Neural cell (in vitro differentiated cells): ENCODE results near the gene DAAM2.

Source experiments
- EZH2 ChIP-seq: fragments of 200-600, 300-800 bp; shearing (Covaris generic), sonication (generic); IDR thresholded peaks from 2 replicates; pipeline ENCODE4 v1.6.1; 2014; ENCODE audit warnings: antibody characterized with exemption, low read length, borderline replicate concordance, mild to moderate bottlenecking; ENCODE audit not compliant: insufficient read depth, poor library complexity, severe bottlenecking
- RAD21 ChIP-seq: fragments of 450-650 bp; conservative IDR thresholded peaks from 2 replicates; pipeline ENCODE4 v1.6.1; 2014; ENCODE audit warnings: antibody characterized with exemption, mild to moderate bottlenecking, moderate library complexity
- TF ChIP-seq, protein P1 (sequence below): fragments of 450-650 bp; IDR thresholded peaks from 2 replicates; pipeline ENCODE4 v1.5.1; 2014; ENCODE audit warnings: antibody characterized with exemption, mild to moderate bottlenecking, moderate library complexity; ENCODE audit not compliant: poor library complexity, severe bottlenecking
- TF ChIP-seq, protein P2 (sequence below): IDR thresholded peaks from 2 replicates; pipeline ENCODE4 v1.6.1; 2012; ENCODE audit warnings: borderline replicate concordance

DNA sequence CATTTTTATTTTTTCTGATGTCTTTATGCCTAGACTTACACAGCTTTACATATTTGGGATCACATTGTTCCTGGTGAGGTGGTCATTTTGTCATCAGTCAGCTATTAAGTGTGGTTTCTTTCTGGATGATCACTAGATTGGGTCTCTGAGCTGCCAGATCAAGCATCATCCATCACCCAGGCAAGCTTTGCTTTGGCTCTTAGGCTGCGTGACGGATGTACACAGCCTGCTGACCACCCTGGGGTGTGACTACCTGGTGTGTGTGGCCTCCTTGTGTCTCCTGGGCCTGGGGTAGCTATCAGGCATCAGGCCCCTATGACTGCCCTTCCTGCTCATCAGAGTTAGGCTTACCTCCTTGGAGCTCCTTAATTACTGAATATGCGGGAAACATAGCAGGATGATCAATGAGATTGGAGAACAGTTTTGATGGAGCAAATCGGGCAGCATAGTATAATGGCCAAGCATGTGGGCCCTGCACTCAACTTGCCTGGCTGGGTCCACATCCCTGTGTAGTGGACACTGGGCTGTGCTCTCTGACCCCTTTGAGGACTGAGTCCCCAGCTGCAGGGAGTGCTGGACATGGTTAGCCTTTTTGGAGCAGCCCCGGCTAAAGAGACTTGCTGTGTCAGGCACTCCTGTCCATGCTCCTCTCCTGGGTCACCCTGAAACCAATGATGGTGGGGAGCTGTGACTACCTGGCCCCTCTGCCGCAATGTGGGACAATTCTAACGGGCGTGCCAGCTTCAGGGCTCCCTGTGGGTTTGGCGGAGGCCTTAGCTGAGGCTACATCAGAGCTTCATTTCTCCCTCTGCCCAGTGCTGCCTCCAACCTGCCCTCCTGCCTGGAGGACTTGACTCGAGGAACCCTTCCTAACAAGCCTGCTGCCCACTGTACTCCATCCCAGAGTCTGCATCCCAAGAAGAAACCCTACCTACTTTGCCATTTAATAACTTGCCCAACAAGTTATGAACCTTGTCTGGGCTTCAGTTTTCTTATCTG is 8.2 kb downstream of the DAAM2 start:
- no peak for TF ChIP-seq EZH2
- TF ChIP-seq, protein P1, sequence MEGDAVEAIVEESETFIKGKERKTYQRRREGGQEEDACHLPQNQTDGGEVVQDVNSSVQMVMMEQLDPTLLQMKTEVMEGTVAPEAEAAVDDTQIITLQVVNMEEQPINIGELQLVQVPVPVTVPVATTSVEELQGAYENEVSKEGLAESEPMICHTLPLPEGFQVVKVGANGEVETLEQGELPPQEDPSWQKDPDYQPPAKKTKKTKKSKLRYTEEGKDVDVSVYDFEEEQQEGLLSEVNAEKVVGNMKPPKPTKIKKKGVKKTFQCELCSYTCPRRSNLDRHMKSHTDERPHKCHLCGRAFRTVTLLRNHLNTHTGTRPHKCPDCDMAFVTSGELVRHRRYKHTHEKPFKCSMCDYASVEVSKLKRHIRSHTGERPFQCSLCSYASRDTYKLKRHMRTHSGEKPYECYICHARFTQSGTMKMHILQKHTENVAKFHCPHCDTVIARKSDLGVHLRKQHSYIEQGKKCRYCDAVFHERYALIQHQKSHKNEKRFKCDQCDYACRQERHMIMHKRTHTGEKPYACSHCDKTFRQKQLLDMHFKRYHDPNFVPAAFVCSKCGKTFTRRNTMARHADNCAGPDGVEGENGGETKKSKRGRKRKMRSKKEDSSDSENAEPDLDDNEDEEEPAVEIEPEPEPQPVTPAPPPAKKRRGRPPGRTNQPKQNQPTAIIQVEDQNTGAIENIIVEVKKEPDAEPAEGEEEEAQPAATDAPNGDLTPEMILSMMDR = no peak
- no peak for TF ChIP-seq RAD21
- TF ChIP-seq, protein P2, sequence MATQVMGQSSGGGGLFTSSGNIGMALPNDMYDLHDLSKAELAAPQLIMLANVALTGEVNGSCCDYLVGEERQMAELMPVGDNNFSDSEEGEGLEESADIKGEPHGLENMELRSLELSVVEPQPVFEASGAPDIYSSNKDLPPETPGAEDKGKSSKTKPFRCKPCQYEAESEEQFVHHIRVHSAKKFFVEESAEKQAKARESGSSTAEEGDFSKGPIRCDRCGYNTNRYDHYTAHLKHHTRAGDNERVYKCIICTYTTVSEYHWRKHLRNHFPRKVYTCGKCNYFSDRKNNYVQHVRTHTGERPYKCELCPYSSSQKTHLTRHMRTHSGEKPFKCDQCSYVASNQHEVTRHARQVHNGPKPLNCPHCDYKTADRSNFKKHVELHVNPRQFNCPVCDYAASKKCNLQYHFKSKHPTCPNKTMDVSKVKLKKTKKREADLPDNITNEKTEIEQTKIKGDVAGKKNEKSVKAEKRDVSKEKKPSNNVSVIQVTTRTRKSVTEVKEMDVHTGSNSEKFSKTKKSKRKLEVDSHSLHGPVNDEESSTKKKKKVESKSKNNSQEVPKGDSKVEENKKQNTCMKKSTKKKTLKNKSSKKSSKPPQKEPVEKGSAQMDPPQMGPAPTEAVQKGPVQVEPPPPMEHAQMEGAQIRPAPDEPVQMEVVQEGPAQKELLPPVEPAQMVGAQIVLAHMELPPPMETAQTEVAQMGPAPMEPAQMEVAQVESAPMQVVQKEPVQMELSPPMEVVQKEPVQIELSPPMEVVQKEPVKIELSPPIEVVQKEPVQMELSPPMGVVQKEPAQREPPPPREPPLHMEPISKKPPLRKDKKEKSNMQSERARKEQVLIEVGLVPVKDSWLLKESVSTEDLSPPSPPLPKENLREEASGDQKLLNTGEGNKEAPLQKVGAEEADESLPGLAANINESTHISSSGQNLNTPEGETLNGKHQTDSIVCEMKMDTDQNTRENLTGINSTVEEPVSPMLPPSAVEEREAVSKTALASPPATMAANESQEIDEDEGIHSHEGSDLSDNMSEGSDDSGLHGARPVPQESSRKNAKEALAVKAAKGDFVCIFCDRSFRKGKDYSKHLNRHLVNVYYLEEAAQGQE = no peak
